B cell (primary cell): ENCODE data around the gene ARHGAP9. TPM values are rescaled to one million over a fixed set of nuclear protein-coding genes. Genes with fewer than 3 reads are reported as not detected.

Experiments used
- ATAC-seq: fragments of 200-7000 bp; cut with Tn5 transposase; one replicate; pipeline ENCODE4 v1.10.0; 2021; ENCODE audit warnings: low read depth, mild to moderate bottlenecking, moderate number of reproducible peaks, moderate library complexity
- CTCF ChIA-PET: fragments of 350-600 bp; sonication (Branson Sonifier 250); formaldehyde crosslinking; loops from one replicate; lab custom pipeline; 2021; ENCODE audit warnings: antibody characterized with exemption, inconsistent platforms; lab: Charles Lee
- POLR2A ChIA-PET: fragments of 350-600 bp; sonication (Branson Sonifier 250); formaldehyde crosslinking; loops from one replicate; lab custom pipeline; 2021; ENCODE audit warnings: antibody characterized with exemption; lab: Charles Lee
- DNase-seq: peaks from one replicate; pipeline ENCODE4 v3.0.0; 2013
- H2AFZ ChIP-seq: 2 replicates; pipeline ENCODE4 v1.6.1; 2012; ENCODE audit warnings: mild to moderate bottlenecking, low read depth, low read length; ENCODE audit not compliant: insufficient read depth, poor library complexity, severe bottlenecking
- H3K27ac ChIP-seq, 2 donors: 1 replicate in 1 of 2; 2 replicates in 1 of 2; pipeline ENCODE4 v1.5.1; 2012 to 2013; ENCODE audit warnings: low read length in 2 of 2, mild to moderate bottlenecking in 2 of 2, moderate library complexity in 1 of 2
- H3K27me3 ChIP-seq, 4 experiments: fragments of 200-600 bp in 1 of 4; sonication (generic) in 1 of 4; replicated peaks in 1 of 4; 1 replicate in 2 of 4; 2 replicates in 2 of 4; pipeline versions ENCODE4 v1.6.1 to v1.7.0; 2013 to 2016; ENCODE audit warnings: low read length in 3 of 4, mild to moderate bottlenecking in 2 of 4, mixed read lengths in 1 of 4, moderate library complexity in 1 of 4; ENCODE audit not compliant: insufficient read depth in 4 of 4, control insufficient read depth in 3 of 4; ENCODE audit errors: control extremely low read depth in 1 of 4
- H3K36me3 ChIP-seq, 2 experiments: replicated peaks in 1 of 2; 1 replicate in 1 of 2; 2 replicates in 1 of 2; pipeline versions ENCODE4 v1.6.1 to v1.7.1; 2013; ENCODE audit warnings: low read length in 1 of 2; ENCODE audit not compliant: insufficient read depth in 2 of 2, control insufficient read depth in 1 of 2; ENCODE audit errors: control extremely low read depth in 1 of 2, extremely low read depth in 1 of 2
- H3K4me1 ChIP-seq, 2 donors: fragments of 200-600 bp in 1 of 2; sonication (generic) in 1 of 2; 1 replicate in 1 of 2; 2 replicates in 1 of 2; pipeline versions ENCODE4 v1.5.1 to v1.6.1; 2013 to 2017; ENCODE audit warnings: low read length in 2 of 2; ENCODE audit not compliant: control insufficient read depth in 2 of 2, insufficient read depth in 2 of 2
- H3K4me2 ChIP-seq: replicated peaks from 2 replicates; pipeline ENCODE3; 2012; ENCODE audit warnings: mild to moderate bottlenecking, low read depth, low read length; ENCODE audit not compliant: poor library complexity, severe bottlenecking
- H3K4me3 ChIP-seq, 5 experiments: fragments of 200-600 bp in 1 of 5; sonication (generic) in 1 of 5; 1 replicate in 3 of 5; 2 replicates in 2 of 5; pipeline versions ENCODE4 v1.5.1 to v1.7.0; 2011 to 2016; ENCODE audit warnings: low read length in 4 of 5, mild to moderate bottlenecking in 4 of 5, low read depth in 2 of 5, control low read depth in 1 of 5, moderate library complexity in 1 of 5; ENCODE audit not compliant: insufficient read depth in 1 of 5; ENCODE audit errors: control extremely low read depth in 1 of 5, extremely low read depth in 1 of 5
- H3K79me2 ChIP-seq: fragments of 200-600 bp; sonication (generic); one replicate; pipeline ENCODE4 v1.6.0; 2016; ENCODE audit warnings: low read length; ENCODE audit not compliant: control insufficient read depth, insufficient read depth
- H3K9ac ChIP-seq: fragments of 200-600 bp; sonication (generic); 2 replicates; pipeline ENCODE4 v1.6.1; 2017; ENCODE audit warnings: mild to moderate bottlenecking, low read length, moderate library complexity
- H3K9me3 ChIP-seq, 3 donors: one replicate each; pipeline versions ENCODE4 v1.6.1 to v1.7.1; 2013; ENCODE audit warnings: low read length in 2 of 3; ENCODE audit not compliant: control insufficient read depth in 2 of 3, insufficient read depth in 1 of 3; ENCODE audit errors: control extremely low read depth in 1 of 3
- H4K20me1 ChIP-seq: 2 replicates; pipeline ENCODE4 v1.6.0; 2012; ENCODE audit warnings: mild to moderate bottlenecking, low read length; ENCODE audit not compliant: insufficient read depth, control insufficient read depth, poor library complexity, severe bottlenecking
- H3K27ac Mint-ChIP-seq: one replicate; pipeline ENCODE4 v1.8.0; 2021; ENCODE audit warnings: mixed read lengths
- H3K27me3 Mint-ChIP-seq: one replicate; pipeline ENCODE4 v1.8.0; 2021; ENCODE audit warnings: mixed read lengths
- H3K4me1 Mint-ChIP-seq: one replicate; pipeline ENCODE4 v1.8.0; 2021; ENCODE audit warnings: mixed read lengths
- H3K4me3 Mint-ChIP-seq: one replicate; pipeline ENCODE4 v1.8.0; 2021; ENCODE audit warnings: mixed read lengths
- H3K9me3 Mint-ChIP-seq: one replicate; pipeline ENCODE4 v1.8.0; 2022; ENCODE audit warnings: mixed read lengths; ENCODE audit not compliant: insufficient read depth
- EZH2 ChIP-seq: IDR thresholded peaks from 2 replicates; pipeline ENCODE4 v1.6.1; 2012; ENCODE audit warnings: borderline replicate concordance, low read depth, mild to moderate bottlenecking, moderate library complexity, low read length; ENCODE audit not compliant: insufficient read depth, poor library complexity, severe bottlenecking
- WGBS: methylation state at CpG from one replicate; pipeline ENCODE4 v1.1.5; 2013; ENCODE audit warnings: missing lambda C conversion rate; ENCODE audit not compliant: insufficient coverage; 5-methylcytosine and 5-hydroxymethylcytosine counted together
- intact Hi-C: fragments of 100-400 bp; cut with micrococcal nuclease; formaldehyde crosslinking; loops from one replicate; pipeline ENCODE4 v1.10.0; 2022
- polyA plus RNA-seq: library from polyadenylated mRNA; depleted of rRNA; stranded (reverse); fragments of >200 nt; gene quantifications from 2 replicates; pipeline ENCODE4 v1.2.3, GENCODE V29; 2012
- total RNA-seq, 2 donors: library from RNA; stranded (reverse); fragments of 120-200 nt in 1 of 2; gene quantifications; 1 replicate in 1 of 2; 2 replicates in 1 of 2; pipeline versions ENCODE4 v1.2.3 to v1.2.4, GENCODE V29; 2013 to 2022
- TF ChIP-seq, protein P1 (sequence below): fragments of 200-600 bp; IDR thresholded peaks from one replicate; pipeline ENCODE4 v1.8.0; 2022; ENCODE audit warnings: antibody characterized with exemption, mild to moderate bottlenecking

ARHGAP9 gene
- total and polyA plus RNA-seq, 2 donors (not counting 1 experiment from before 2014, with no cell fraction given): 161 to 390 TPM

DNA sequence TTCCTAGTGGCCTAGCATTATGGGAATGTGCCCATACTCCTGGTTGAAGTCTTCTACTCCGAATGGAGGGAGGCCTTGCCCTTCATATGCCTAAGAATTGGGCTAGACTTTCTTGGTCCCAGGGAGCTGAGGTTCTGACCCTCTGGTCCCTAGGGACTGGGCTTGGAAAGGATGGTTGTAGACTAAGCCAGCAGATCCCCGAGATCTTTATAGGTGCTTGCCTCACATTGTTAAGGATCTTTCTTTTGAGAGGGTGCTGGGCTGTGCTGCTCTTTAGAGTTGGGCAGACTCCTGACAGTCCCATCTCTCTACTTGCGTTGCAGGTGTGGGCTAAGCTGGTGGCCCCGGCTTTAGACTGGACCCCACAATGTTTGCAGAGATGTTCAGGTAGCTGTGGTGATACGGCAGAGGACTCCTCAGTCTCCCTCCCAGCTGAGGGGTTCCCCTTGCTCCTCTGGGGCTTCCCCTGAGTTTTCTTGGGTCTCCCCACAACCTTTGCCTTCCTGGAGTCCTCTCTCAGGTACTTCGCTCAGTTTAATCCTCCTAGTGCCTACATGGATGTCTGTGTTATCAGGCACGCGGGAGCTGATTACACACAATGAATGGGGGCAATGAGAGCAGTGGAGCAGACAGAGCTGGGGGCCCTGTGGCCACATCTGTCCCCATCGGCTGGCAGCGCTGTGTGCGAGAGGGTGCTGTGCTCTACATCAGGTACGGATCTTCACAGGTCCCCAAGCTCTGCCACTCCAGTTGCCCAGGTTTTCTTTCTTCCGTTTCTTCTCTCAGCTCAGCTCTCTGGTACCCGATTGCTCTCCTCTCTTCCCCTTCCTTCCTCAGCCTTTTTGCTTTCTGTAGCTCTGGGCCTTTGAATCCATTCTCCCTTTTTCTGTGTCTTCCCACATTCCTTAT lies 44.3 kb upstream of the ARHGAP9 start:
- CTCF ChIA-PET: interaction anchor here (0.7 to 1.6 kb wide), 9 partner anchors 13 to 233 kb away, joined by 3 to 5 read pairs (median 3); partner anchors contain the start of gene GLI1
- no peaks in the 10 kb centered on the region for H3K9me3 Mint-ChIP-seq
- peaks cover 50% of the 10 kb centered on the region for H3K4me1 Mint-ChIP-seq
- Histone ChIP-seq H3K4me2 (peak overlapping the region; percentile 96), H3K4me3 (peak overlapping the region; percentile 72 to 89 (median 81)), H3K4me1 (peaks cover 35 to 43% of the 10 kb centered on the region in 2 donors), H3K27ac (peak overlapping the region; percentile 78 to 87), H3K9me3 (no peaks in the 10 kb centered on the region), H2AFZ (no peak overlapping the region), H3K79me2 (peaks cover 22% of the 10 kb centered on the region), H3K9ac (peak overlapping the region; percentile 87), H4K20me1 (peaks cover 27% of the 10 kb centered on the region), H3K27me3 (no peaks in the 10 kb centered on the region), H3K36me3 (peaks cover 2 to 34% of the 10 kb centered on the region in 2 experiments)
- no peak for TF ChIP-seq EZH2
- TF ChIP-seq, protein P1, sequence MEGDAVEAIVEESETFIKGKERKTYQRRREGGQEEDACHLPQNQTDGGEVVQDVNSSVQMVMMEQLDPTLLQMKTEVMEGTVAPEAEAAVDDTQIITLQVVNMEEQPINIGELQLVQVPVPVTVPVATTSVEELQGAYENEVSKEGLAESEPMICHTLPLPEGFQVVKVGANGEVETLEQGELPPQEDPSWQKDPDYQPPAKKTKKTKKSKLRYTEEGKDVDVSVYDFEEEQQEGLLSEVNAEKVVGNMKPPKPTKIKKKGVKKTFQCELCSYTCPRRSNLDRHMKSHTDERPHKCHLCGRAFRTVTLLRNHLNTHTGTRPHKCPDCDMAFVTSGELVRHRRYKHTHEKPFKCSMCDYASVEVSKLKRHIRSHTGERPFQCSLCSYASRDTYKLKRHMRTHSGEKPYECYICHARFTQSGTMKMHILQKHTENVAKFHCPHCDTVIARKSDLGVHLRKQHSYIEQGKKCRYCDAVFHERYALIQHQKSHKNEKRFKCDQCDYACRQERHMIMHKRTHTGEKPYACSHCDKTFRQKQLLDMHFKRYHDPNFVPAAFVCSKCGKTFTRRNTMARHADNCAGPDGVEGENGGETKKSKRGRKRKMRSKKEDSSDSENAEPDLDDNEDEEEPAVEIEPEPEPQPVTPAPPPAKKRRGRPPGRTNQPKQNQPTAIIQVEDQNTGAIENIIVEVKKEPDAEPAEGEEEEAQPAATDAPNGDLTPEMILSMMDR: no peak
- intact Hi-C loops: loop anchor here (2.0 to 10.0 kb wide), 8 partner anchors 45 to 1405 kb away; partner anchors contain the start of genes ARHGAP9, BAZ2A, CNPY2 and NAB2
- H3K27ac Mint-ChIP-seq: peak overlapping the region; percentile 95
- no peak for ATAC-seq
- 81% methylated on average over 11 of the region's 14 CpGs for WGBS
- H3K27me3 Mint-ChIP-seq: no peaks in the 10 kb centered on the region
- peak overlapping the region; percentile 92 for H3K4me3 Mint-ChIP-seq
- POLR2A ChIA-PET: interaction anchor here (0.6 to 2.4 kb wide), 9 partner anchors 8 to 1303 kb away, joined by 3 to 13 read pairs (median 3); partner anchors contain the start of genes DCTN2 and RNF41
- peak; percentile 49 for DNase-seq
